GM13976 (cell line): ENCODE data around the gene CRIM1.

Experiments used
- DNase-seq: peaks from one replicate; pipeline ENCODE4 v3.0.0; 2012; ENCODE audit warnings: low spot score
- CTCF ChIP-seq: IDR thresholded peaks from 2 replicates; pipeline ENCODE4 v1.5.1; 2012; ENCODE audit warnings: borderline replicate concordance, mild to moderate bottlenecking; ENCODE audit not compliant: insufficient read depth; ENCODE audit errors: extremely low read depth, missing control alignments, control extremely low read depth
- in situ Hi-C: fragments of 300-500 bp; cut with MboI; formaldehyde crosslinking; loops from one replicate; pipeline ENCODE4 v1.12.0; 2022; ENCODE audit warnings: low sequenced_read_pairs, mixed read lengths, inconsistent platforms; ENCODE audit not compliant: unreplicated experiment

CRIM1 gene

GRCh38 chr2:36433311-36434217 is 78.0 kb downstream of the CRIM1 start:
- no peak for DNase-seq
- no peak for TF ChIP-seq CTCF
- in situ Hi-C loops, result no loop called here

GRCh38 chr2:36438449-36438977 is 82.9 kb downstream of the CRIM1 start:
- in situ Hi-C loops, result no loop called here
- no peak for DNase-seq
- no peak for TF ChIP-seq CTCF

GRCh38 chr2:36439084-36439483 is 83.5 kb downstream of the CRIM1 start:
- in situ Hi-C loops, result no loop called here
- no peak for DNase-seq
- no peak for TF ChIP-seq CTCF

- no peak for TF ChIP-seq CTCF
- DNase-seq, result no peak
- in situ Hi-C loops, result no loop called here
These were observed 85.6 kb downstream of the CRIM1 start for GRCh38 chr2:36441065-36441625.

- TF ChIP-seq CTCF, result no peak
- in situ Hi-C loops, result no loop called here
These were observed 86.2 kb downstream of the CRIM1 start for GRCh38 chr2:36441816-36442215.

GRCh38 chr2:36444216-36444936 is 88.8 kb downstream of the CRIM1 start:
- in situ Hi-C loops, result no loop called here
- TF ChIP-seq CTCF, result no peak

More at GRCh38 chr2:36441816-36442215, 86.2 kb downstream of the CRIM1 start:
- no peak for DNase-seq

More at GRCh38 chr2:36444216-36444936, 88.8 kb downstream of the CRIM1 start:
- DNase-seq, result no peak
